Effector memory CD8-positive, alpha-beta T cell (primary cell): ENCODE results near the gene DRAP1.
A peak's percentile ranks its signal among the peaks of the same experiment; 100 is the strongest.
"Not testable (repeated sequence)": the region's sequence is repeated elsewhere in the genome, so short reads cannot be mapped to it uniquely, and the experiment has no call there.

Experiments used
- ATAC-seq: fragments of 150-1000 bp; cut with Tn5 transposase; replicated peaks from 2 replicates; pipeline ENCODE4 v1.10.0; 2021; ENCODE audit warnings: mild to moderate bottlenecking, moderate library complexity
- DNase-seq, 3 experiments: peaks; one replicate each; pipeline ENCODE4 v3.0.0; 2021
- H3K27ac Mint-ChIP-seq, 2 donors: one replicate each; pipeline ENCODE4 v1.8.0; 2022; ENCODE audit warnings: mild to moderate bottlenecking in 2 of 2, mixed read lengths in 2 of 2, moderate library complexity in 2 of 2
- H3K27me3 Mint-ChIP-seq, 2 donors: one replicate each; pipeline ENCODE4 v1.8.0; 2022; ENCODE audit warnings: mixed read lengths in 2 of 2
- H3K36me3 Mint-ChIP-seq: one replicate; pipeline ENCODE4 v1.8.0; 2022; ENCODE audit warnings: mild to moderate bottlenecking, moderate library complexity, mixed read lengths; ENCODE audit not compliant: insufficient read depth
- H3K4me1 Mint-ChIP-seq, 2 donors: one replicate each; pipeline ENCODE4 v1.8.0; 2022; ENCODE audit warnings: low read depth in 2 of 2, mixed read lengths in 2 of 2
- H3K4me3 Mint-ChIP-seq, 2 donors: one replicate each; pipeline ENCODE4 v1.8.0; 2022; ENCODE audit warnings: mild to moderate bottlenecking in 2 of 2, mixed read lengths in 2 of 2, moderate library complexity in 2 of 2
- H3K9me3 Mint-ChIP-seq, 2 donors: one replicate each; pipeline ENCODE4 v1.8.0; 2022; ENCODE audit warnings: mixed read lengths in 2 of 2

DRAP1 gene

DNA sequence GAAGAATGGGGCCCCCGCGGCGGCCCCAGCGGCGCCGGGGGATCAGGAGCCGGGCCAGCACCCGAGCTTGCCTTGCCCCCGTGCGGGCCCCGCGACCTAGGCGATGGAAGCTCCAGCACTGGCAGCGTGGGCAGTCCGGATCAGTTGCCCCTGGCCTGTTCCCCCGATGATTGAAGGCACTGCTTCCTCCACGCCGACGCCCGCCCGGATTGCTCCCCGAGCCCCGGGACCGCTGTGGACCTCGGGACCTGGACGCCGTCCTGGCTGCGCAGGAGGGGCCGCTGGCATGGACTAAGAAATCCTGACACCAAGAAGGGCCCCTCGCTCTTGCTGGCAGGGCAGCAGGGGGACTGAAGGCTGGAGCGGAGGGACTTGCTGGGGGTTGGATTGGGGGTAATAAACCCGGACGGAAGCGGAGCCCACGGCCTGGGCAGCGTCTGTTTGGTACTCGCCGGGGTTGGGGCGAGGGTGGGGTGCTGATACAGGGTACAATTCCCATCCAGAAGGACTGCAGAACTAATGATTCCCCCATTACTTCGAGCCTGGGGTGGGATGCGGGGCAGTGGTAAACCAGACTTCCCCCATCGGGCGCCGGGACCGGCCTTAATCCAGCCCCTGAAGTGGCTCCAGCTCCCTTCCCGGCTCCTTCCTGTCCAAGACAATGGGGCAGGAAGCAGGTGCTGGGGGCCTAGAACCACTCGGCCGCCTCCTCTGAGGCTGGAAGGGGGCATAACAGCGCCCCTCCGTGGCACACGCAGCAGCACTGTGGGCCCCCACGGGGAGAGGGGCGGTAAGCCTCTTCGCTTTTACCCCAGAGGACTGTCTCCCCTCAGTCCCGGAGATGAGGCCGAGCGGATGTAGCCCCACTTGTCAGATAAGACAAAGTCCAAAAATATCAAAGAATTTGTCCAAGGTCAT is 27.7 kb upstream of the DRAP1 start:
- Mint-ChIP-seq H3K27ac (peak overlapping the region; percentile 92 to 97), H3K4me3 (peak overlapping the region; percentile 89 to 93), H3K4me1 (peaks cover 49 to 61% of the 10 kb centered on the region in 2 donors), H3K27me3 (no peaks in the 10 kb centered on the region), H3K36me3 (peaks cover 31% of the 10 kb centered on the region), H3K9me3 (no peaks in the 10 kb centered on the region)
- no peak for DNase-seq
- no peak for ATAC-seq

GRCh38 chr11:65892137-65892540 is 27.1 kb upstream of the DRAP1 start:
- not testable (repeated sequence) for H3K9me3 Mint-ChIP-seq, ATAC-seq, DNase-seq, H3K27me3 Mint-ChIP-seq
- peaks cover 44 to 56% of the 10 kb centered on the region in 2 donors for H3K4me1 Mint-ChIP-seq
- peaks cover 31% of the 10 kb centered on the region for H3K36me3 Mint-ChIP-seq
- H3K27ac Mint-ChIP-seq = peak overlapping the region; percentile 92 to 97
- peak overlapping the region; percentile 89 to 93 for H3K4me3 Mint-ChIP-seq

DNA sequence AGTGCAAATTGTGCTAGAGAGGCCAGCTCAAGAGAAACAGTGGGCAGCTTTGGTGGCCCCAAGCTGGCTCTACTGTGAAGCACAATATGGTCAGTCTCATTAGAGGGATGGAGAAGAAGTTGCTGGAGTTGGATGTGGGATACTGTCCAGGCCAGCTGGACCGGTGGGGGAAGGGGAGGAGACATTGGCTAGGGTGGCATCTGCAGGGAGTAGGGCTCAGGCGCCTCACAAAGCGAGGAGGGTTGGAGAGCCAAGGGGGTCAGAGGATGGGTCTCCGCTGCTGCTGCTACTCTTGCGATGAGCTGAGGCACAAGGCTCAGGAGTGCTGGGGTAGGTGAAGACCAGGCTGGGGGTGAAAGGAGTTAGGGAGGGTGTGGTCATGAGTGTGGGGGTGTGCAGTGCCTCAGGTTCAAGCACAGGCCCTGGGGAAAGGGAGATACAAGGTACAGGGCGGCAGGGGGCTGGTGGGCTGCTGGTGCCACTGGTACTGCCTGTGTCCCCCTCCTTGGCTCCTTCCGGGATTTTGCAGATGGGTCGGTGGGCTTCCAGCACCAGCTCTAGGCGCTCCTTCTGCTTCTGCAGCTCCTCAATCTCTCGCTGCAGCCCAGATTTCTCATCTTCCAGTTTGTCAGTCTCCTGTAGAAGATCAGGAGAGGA is 26.4 kb upstream of the DRAP1 start:
- peak overlapping the region; percentile 92 to 97 for H3K27ac Mint-ChIP-seq
- DNase-seq (no peak), ATAC-seq (no peak)
- no peaks in the 10 kb centered on the region for H3K9me3 Mint-ChIP-seq
- no peaks in the 10 kb centered on the region for H3K27me3 Mint-ChIP-seq
- H3K4me1 Mint-ChIP-seq = peaks cover 42 to 52% of the 10 kb centered on the region in 2 donors
- H3K4me3 Mint-ChIP-seq = peak overlapping the region; percentile 89 to 93
- H3K36me3 Mint-ChIP-seq = peaks cover 28% of the 10 kb centered on the region

GRCh38 chr11:65894034-65894591 is 25.1 kb upstream of the DRAP1 start:
- H3K36me3 Mint-ChIP-seq = peaks cover 20% of the 10 kb centered on the region
- H3K4me3 Mint-ChIP-seq = peak overlapping the region; percentile 89 to 93
- H3K27me3 Mint-ChIP-seq = no peaks in the 10 kb centered on the region
- no peak for DNase-seq
- H3K4me1 Mint-ChIP-seq = peaks cover 34 to 42% of the 10 kb centered on the region in 2 donors
- ATAC-seq = peak; percentile 7
- no peaks in the 10 kb centered on the region for H3K9me3 Mint-ChIP-seq
- H3K27ac Mint-ChIP-seq = peak overlapping the region; percentile 87 to 92

- Mint-ChIP-seq H3K4me1 (peaks cover 21 to 31% of the 10 kb centered on the region in 2 donors), H3K4me3 (peak overlapping the region; percentile 22 to 62), H3K27me3 (no peaks in the 10 kb centered on the region), H3K9me3 (no peaks in the 10 kb centered on the region), H3K27ac (peak overlapping the region; percentile 28 to 51), H3K36me3 (peaks cover 17% of the 10 kb centered on the region)
- no peak for DNase-seq
- no peak for ATAC-seq
These were observed 23.7 kb upstream of the DRAP1 start for GRCh38 chr11:65895482-65895981.

DNA sequence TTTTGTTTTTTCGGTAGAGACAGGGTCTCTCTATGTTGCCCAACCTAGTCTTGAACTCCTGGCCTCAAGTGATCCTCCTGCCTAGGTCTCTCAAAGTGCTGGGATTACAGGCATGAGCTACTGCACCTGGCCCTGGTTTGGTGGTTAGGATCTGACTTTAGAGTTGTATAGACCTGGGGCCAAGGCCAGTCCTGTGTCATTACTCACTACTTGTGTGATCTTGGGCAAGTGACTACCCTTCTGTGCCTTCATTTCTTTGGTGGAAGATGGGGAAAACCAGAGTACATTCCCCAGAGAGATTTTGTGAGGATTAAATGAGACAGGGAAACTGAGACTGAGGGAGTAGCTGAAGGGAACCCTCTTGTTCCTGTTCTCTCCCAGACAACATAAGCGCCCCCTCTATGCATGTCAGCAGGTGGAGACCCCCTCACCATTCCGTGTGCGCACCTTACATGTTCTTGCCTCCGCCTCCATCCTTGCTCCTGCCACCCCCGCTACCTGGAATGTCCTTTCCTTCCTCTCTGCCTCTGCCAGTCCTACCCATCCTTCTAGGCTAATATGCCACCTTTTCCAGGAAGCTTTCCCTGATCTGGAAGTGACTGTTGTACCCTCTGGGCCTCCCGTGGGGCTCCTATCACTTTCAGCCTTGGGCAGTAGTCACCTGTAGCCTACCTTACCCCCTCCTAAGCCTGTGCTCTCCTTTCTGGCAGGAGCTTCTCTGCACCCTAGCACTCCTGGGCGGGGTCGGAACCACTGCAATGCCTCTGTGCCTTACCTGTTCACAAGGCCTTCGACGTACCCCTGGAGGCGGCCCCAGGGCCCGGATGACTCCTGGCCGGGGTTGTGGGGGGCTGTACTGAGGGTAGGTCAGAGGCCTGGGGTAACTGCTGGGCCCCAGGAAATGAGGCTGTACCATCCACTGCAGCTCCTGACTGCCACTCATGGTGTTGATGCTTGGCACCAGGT is 22.9 kb upstream of the DRAP1 start:
- Mint-ChIP-seq H3K4me3 (no peak overlapping the region), H3K27me3 (no peaks in the 10 kb centered on the region), H3K36me3 (peaks cover 17% of the 10 kb centered on the region), H3K27ac (peak overlapping the region; percentile 49 to 51), H3K9me3 (no peaks in the 10 kb centered on the region), H3K4me1 (peaks cover 21 to 30% of the 10 kb centered on the region in 2 donors)
- no peak for DNase-seq
- no peak for ATAC-seq

- no peak for DNase-seq
- no peaks in the 10 kb centered on the region for H3K27me3 Mint-ChIP-seq
- no peak overlapping the region for H3K27ac Mint-ChIP-seq
- no peaks in the 10 kb centered on the region for H3K9me3 Mint-ChIP-seq
- ATAC-seq = no peak
- H3K4me3 Mint-ChIP-seq = peak overlapping the region in 1 of 2 donors; percentile 46
- H3K36me3 Mint-ChIP-seq = peaks cover 15% of the 10 kb centered on the region
- peaks cover 24 to 27% of the 10 kb centered on the region in 2 donors for H3K4me1 Mint-ChIP-seq
These were observed 22.2 kb upstream of the DRAP1 start for GRCh38 chr11:65897020-65897471.

DNA sequence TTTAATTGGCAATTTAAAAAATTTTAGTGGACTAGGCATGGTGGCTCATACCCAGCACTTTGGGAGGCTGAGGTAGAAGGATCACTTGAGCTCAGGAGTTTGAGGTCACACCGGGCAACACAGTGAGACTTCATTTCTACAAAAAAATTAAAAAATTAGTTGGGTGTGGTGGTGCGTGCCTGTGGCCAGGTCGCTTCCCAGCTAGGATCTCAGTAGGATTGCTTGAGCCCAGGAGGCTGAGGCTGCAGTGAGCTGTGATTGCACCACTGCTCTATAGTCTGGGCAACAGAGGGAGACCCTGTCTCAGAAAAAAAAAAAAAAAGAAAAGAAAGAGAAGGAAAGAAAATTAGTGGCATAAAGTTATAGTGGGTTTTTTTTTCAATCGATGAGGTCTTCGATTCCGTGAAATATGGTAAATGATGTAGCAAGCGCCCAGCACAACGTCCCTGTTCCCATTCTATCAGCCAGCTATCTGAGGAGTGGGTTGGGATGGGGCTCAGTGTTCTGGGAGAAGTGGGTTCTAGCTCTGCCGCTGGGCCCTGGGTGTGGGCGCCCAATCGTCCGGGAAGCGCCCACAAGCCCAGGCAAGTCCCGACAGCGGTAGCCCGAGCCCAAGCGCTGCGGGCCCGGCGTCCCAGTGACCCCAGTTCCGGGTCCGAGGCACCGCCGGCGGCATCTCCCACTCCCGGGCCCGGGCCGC is 20.4 kb upstream of the DRAP1 start:
- Mint-ChIP-seq H3K27ac (peak overlapping the region; percentile 65 to 82), H3K4me1 (peaks cover 19 to 20% of the 10 kb centered on the region in 2 donors), H3K9me3 (no peaks in the 10 kb centered on the region), H3K27me3 (no peaks in the 10 kb centered on the region), H3K36me3 (peaks cover 15% of the 10 kb centered on the region), H3K4me3 (peak overlapping the region; percentile 76 to 82)
- DNase-seq (no peak), ATAC-seq (no peak)

DNA sequence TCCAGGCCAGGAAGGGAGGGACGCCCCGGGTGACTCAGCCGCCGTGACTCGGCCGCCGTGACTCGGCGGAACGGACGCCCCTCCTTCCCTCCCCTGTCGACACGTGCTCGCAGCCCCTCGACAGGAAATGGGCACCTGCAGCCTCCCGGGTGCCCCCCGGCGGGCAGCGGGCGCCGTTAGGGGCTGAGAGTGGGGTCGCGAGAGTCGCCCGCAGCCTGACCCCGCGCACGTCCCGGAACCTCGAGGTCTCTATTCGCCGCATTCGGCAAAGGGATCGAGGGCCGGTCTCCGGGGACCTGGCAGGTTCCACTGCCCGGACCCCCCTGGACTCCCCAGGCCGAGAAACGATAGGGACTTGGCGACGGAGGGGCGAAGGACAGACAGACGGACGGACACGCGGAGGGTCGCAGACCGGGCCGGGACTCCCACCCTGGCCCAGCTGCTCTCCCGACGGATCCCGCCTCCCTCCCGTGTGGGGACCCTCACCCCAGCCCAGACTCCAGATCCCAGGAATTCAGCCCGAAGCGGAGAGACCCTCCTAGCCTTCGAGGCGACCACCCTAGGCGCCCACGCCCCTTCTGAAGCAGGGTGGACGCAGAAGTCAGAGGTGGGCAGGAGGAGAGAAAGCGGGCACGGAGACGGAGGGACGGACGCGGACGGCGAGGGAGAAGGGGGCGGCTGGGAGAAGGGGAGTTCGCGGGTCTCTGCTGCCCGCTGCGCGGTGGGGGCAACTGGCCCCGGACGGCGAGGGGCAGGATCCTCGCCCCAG is 19.7 kb upstream of the DRAP1 start:
- ATAC-seq = no peak
- Mint-ChIP-seq H3K27ac (peak overlapping the region in 1 of 2 donors; percentile 65), H3K9me3 (no peaks in the 10 kb centered on the region), H3K27me3 (no peaks in the 10 kb centered on the region), H3K4me1 (peaks cover 12 to 14% of the 10 kb centered on the region in 2 donors), H3K4me3 (peak overlapping the region; percentile 69), H3K36me3 (peaks cover 18% of the 10 kb centered on the region)
- peak in 2 of 3 experiments; percentile 24 to 26 for DNase-seq

GRCh38 chr11:65900125-65900898 is 18.9 kb upstream of the DRAP1 start, which contains the start of gene FOSL1:
FOSL1 (minus strand) TSS chr11:65900388; CDS start chr11:65900339, 49 bp downstream.
- H3K4me1 Mint-ChIP-seq = peaks cover 10 to 14% of the 10 kb centered on the region in 2 donors
- ATAC-seq (peak; percentile 89), DNase-seq (peak; percentile 87 to 89 (median 89))

DNA sequence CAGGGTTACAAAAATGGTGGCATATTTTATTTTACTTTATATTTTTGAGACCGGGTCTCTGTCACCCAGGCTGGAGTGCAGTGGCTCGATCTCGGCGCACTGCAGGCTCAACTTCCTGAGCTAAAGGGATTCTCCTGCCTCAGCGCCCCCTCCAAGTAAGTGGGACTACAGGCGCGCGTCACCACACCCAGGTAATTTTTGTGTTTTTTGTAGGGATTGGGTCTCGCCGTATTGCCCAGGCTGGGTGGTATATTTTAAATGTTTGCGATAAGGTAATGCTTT is 18.4 kb upstream of the DRAP1 start:
- H3K4me1 Mint-ChIP-seq = peaks cover 7 to 14% of the 10 kb centered on the region in 2 donors
- no peaks in the 10 kb centered on the region for H3K27me3 Mint-ChIP-seq

More at GRCh38 chr11:65900125-65900898, 18.9 kb upstream of the DRAP1 start, which contains the start of gene FOSL1:
- H3K27ac Mint-ChIP-seq = peak within 1 kb of the TSS; percentile 16 to 77
- H3K4me3 Mint-ChIP-seq = peak within 1 kb of the TSS; percentile 69
- H3K36me3 Mint-ChIP-seq = peaks cover 18% of the 10 kb centered on the region
- H3K27me3 Mint-ChIP-seq = no peaks in the 10 kb centered on the region
- H3K9me3 Mint-ChIP-seq = no peaks in the 10 kb centered on the region

More for the DNA sequence above, 18.4 kb upstream of the DRAP1 start:
- Mint-ChIP-seq H3K36me3 (peaks cover 18% of the 10 kb centered on the region), H3K27ac (peak overlapping the region; percentile 16 to 77), H3K4me3 (peak overlapping the region; percentile 59 to 69), H3K9me3 (no peaks in the 10 kb centered on the region)
- ATAC-seq (no peak), DNase-seq (no peak)
